Upper lobe of right lung (tissue), 1 donor: ENCODE results near the gene FOS. TPM values are rescaled to one million over a fixed set of nuclear protein-coding genes. Genes with fewer than 3 reads are reported as not detected.

Source experiments
- ATAC-seq: fragments of 200-7000 bp; cut with Tn5 transposase; one replicate; pipeline ENCODE4 v1.9.1; 2020; ENCODE audit warnings: mild to moderate bottlenecking, moderate library complexity
- DNase-seq: peaks from one replicate; pipeline ENCODE4 v3.0.0-alpha.2; 2020
- H3K27ac ChIP-seq: fragments of 200-600 bp; one replicate; pipeline ENCODE4 v1.8.0; 2022
- H3K27me3 ChIP-seq: fragments of 200-600 bp; one replicate; pipeline ENCODE4 v1.8.0; 2022; ENCODE audit warnings: mild to moderate bottlenecking
- H3K36me3 ChIP-seq: fragments of 200-600 bp; one replicate; pipeline ENCODE4 v1.8.0; 2022
- H3K4me1 ChIP-seq: fragments of 200-600 bp; one replicate; pipeline ENCODE4 v1.8.0; 2022
- H3K4me3 ChIP-seq: fragments of 200-600 bp; one replicate; pipeline ENCODE4 v1.8.0; 2022; ENCODE audit warnings: mild to moderate bottlenecking
- H3K9me3 ChIP-seq: fragments of 200-600 bp; one replicate; pipeline ENCODE4 v1.8.0; 2022
- CTCF ChIP-seq: fragments of 200-600 bp; IDR thresholded peaks from one replicate; pipeline ENCODE4 v1.8.0; 2022; ENCODE audit warnings: antibody characterized with exemption
- intact Hi-C: fragments of 100-400 bp; cut with DNase I; formaldehyde crosslinking; loops from one replicate; pipeline ENCODE4 v1.11.0; 2022
- total RNA-seq: library from RNA; stranded (reverse); fragmentation: NEBNext Ultra II Directional; extraction: Animal tissue kit (Norgen Biotek cat#: 25700); gene quantifications from one replicate; pipeline ENCODE4 v1.2.1, GENCODE V29; 2021
- donor health status: DM: no; HTN: yes; CAD: no; lungs with severe emphysema.

The FOS gene
- total RNA-seq, 1 donor from 2014 or later = 204 TPM

- DNase-seq (no peak), ATAC-seq (no peak)
- TF ChIP-seq CTCF = no peak
- Histone ChIP-seq H3K27me3 (no peaks in the 10 kb centered on the region), H3K4me3 (no peak overlapping the region), H3K4me1 (no peaks in the 10 kb centered on the region), H3K9me3 (no peaks in the 10 kb centered on the region), H3K36me3 (no peaks in the 10 kb centered on the region), H3K27ac (no peak overlapping the region)
- intact Hi-C loops = no loop called here
Measured at GRCh38 chr14:75322746-75323145, 44.1 kb downstream of the FOS start.

DNA sequence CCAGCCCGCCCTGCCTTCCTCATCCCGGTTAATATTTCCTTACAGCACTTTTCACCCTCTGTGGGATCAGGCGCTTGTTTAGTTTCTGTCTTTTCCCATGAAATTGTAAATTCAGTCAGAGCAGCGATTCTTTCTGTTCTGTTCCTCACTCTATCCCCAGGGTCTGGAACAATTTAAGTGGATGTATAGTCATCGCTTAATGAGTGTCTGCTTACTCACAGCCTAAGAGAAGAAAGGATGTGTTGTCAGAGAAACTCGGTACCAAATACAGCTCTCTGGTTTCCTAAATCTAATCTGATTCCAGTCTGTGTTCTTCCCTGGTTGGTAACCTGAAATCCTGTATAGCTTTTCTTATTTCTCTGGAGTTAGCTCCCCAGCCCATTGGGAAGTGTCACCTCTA, 44.9 kb downstream of the FOS start:
- H3K9me3 ChIP-seq = no peaks in the 10 kb centered on the region
- no peak for TF ChIP-seq CTCF
- DNase-seq = no peak
- no peak overlapping the region for H3K27ac ChIP-seq
- no peak overlapping the region for H3K4me3 ChIP-seq
- no peaks in the 10 kb centered on the region for H3K27me3 ChIP-seq
- no peaks in the 10 kb centered on the region for H3K36me3 ChIP-seq
- ATAC-seq = no peak
- no peaks in the 10 kb centered on the region for H3K4me1 ChIP-seq
- intact Hi-C loops = no loop called here

- no peaks in the 10 kb centered on the region for H3K9me3 ChIP-seq
- H3K4me1 ChIP-seq = no peaks in the 10 kb centered on the region
- H3K27me3 ChIP-seq = no peaks in the 10 kb centered on the region
- TF ChIP-seq CTCF = no peak
- intact Hi-C loops = no loop called here
- no peak for DNase-seq
- ATAC-seq = no peak
- no peak overlapping the region for H3K4me3 ChIP-seq
- no peak overlapping the region for H3K27ac ChIP-seq
- no peaks in the 10 kb centered on the region for H3K36me3 ChIP-seq
Measured at GRCh38 chr14:75328558-75329155, 50.0 kb downstream of the FOS start.

GRCh38 chr14:75329369-75329768, 50.7 kb downstream of the FOS start:
- Histone ChIP-seq H3K4me1 (no peaks in the 10 kb centered on the region), H3K27ac (no peak overlapping the region), H3K36me3 (no peaks in the 10 kb centered on the region), H3K27me3 (no peaks in the 10 kb centered on the region), H3K9me3 (no peaks in the 10 kb centered on the region), H3K4me3 (no peak overlapping the region)
- DNase-seq = no peak
- intact Hi-C loops = no loop called here
- TF ChIP-seq CTCF = no peak
- no peak for ATAC-seq

GRCh38 chr14:75331471-75331870, 52.8 kb downstream of the FOS start:
- no peak for ATAC-seq
- H3K9me3 ChIP-seq = no peaks in the 10 kb centered on the region
- DNase-seq = no peak
- intact Hi-C loops = no loop called here
- H3K27me3 ChIP-seq = no peaks in the 10 kb centered on the region
- no peak overlapping the region for H3K27ac ChIP-seq
- no peaks in the 10 kb centered on the region for H3K4me1 ChIP-seq
- no peaks in the 10 kb centered on the region for H3K36me3 ChIP-seq
- no peak overlapping the region for H3K4me3 ChIP-seq
- TF ChIP-seq CTCF = no peak

Other genes starting within 250 kb of the FOS start
- 33.4 TPM for gene MLH3, start 227.4 kb upstream of the FOS start, total RNA-seq
- gene ACYP1, start 214.8 kb upstream of the FOS start, total RNA-seq = 15.3 TPM
- gene ZC2HC1C, start 209.2 kb upstream of the FOS start, total RNA-seq = 4.5 TPM
- 78.1 TPM for gene NEK9, start 151.8 kb upstream of the FOS start, total RNA-seq
- 303 TPM for gene TMED10, start 102.2 kb upstream of the FOS start, total RNA-seq
- 58.0 TPM for gene JDP2, start 149.2 kb downstream of the FOS start, total RNA-seq
- 4.9 TPM for gene BATF, start 243.6 kb downstream of the FOS start, total RNA-seq